NCI-H2196 (cell line): ENCODE measurements around the gene EED.
A peak's percentile ranks its signal among the peaks of the same experiment; 100 is the strongest.

Source experiments
- DNase-seq: peaks from one replicate; lab custom pipeline; 2025; ENCODE audit not compliant: unreplicated experiment; lab: John Stamatoyannopoulos, UW

The EED gene

DNA sequence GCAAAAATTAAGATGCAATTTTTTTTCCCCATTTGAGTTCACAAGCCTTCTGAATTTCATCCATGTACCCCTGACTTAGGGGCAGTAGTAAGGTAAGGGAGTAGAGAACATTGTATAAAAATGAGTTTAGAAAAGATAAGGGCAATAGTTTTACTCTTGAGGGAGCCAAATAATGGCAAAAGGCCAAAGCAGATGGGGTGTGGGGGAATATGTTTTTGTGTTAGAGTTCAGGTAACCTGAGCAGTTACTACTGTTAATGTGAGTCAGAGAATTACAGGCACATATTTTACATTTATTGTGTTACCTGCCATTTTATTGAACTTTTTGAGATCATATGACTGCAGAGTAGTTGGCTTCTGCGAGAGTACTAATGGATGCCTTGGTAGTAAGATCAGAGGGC lies 3.1 kb downstream of the EED start:
- DNase-seq, result peak; percentile 28

DNA sequence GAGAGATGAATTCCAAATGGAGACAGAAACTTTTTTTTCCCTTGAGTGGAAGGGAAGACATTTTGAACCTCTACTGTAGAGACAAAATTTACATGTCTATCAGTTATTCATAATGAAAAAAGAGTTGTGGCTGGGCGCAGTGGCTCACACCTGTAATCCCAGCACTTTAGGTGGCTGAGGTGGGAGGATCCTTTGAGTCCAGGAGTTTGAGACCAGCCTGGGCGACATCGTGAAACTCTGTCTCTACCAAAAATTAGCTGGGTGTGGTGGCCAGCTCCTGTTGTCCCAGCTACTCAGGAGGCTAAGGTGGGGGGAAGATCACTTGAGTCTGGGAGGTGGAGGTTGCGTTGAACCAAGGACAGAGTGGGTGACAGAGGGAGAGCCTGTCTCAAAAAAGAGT lies 4.1 kb downstream of the EED start:
- DNase-seq, result no peak

- DNase-seq, result no peak
Observed at GRCh38 chr11:86249307-86250098, 5.0 kb downstream of the EED start.

GRCh38 chr11:86251345-86251744 lies 6.8 kb downstream of the EED start:
- DNase-seq, result no peak

DNA sequence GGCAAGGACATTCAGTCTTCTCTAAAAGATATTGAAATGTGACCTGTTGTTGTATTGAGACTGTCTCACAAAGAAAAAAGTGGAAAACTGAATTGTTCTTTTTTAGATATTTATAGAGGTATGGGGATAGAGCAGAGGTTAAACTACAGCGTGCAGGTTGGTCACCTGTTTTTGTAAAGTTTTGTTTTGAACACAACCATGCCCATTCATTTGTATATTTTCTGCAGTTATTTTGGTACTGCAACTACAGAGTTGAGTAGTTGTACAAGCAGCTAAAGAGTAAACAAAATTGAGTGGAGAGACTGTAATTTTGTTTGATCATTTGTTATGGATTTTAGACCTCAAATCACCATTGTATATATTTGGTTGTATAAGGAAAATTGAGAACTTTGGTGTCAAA lies 11.3 kb downstream of the EED start:
- no peak for DNase-seq

GRCh38 chr11:86256608-86257007 lies 12.1 kb downstream of the EED start:
- DNase-seq, result no peak

GRCh38 chr11:86257446-86257845 lies 12.9 kb downstream of the EED start:
- DNase-seq, result no peak

GRCh38 chr11:86259730-86260129 lies 15.2 kb downstream of the EED start:
- DNase-seq, result no peak

GRCh38 chr11:86261328-86261727 lies 16.8 kb downstream of the EED start:
- no peak for DNase-seq

DNA sequence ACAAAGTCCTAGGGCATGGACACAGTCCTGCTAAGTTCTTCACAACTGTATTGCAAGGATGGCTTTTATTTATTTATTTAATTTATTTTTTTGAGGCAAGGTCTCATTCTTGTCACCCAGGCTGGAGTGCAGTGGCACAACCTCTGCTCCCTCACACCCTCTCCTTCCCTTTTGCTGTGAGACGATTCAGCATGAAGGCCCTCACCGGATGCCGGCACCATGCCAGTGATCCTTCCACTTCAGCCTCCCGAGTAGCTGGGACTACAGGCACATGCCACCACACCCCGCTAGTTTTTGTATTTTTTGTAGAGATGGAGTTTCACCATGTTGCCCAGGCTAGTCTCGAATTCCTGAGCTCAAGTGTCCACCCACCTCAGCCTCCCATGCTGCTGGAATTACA lies 17.8 kb downstream of the EED start:
- DNase-seq, result no peak

GRCh38 chr11:86264649-86265048 lies 20.1 kb downstream of the EED start:
- DNase-seq, result no peak

DNA sequence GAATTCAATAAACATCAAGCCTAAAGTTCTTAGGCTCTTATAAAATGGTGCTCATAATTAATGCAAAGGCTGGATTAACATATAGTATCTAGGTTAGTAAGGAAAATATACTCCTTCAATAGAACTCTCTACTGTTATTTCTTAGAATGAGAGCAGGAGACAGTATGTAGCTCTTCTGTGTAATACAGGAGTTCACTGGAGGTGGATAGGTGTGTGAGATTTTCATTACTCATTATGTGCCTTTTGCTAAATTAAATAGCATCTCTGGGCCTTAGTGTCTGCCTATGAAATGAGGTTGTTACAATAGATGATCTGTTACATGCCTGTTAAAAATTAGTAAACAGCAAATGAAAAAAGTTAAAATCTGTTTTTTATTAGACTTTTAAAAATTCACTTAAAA lies 20.6 kb downstream of the EED start:
- DNase-seq, result no peak

GRCh38 chr11:86269645-86270044 lies 25.1 kb downstream of the EED start:
- no peak for DNase-seq

- DNase-seq, result no peak
Observed at GRCh38 chr11:86274503-86274902, 29.9 kb downstream of the EED start.

DNA sequence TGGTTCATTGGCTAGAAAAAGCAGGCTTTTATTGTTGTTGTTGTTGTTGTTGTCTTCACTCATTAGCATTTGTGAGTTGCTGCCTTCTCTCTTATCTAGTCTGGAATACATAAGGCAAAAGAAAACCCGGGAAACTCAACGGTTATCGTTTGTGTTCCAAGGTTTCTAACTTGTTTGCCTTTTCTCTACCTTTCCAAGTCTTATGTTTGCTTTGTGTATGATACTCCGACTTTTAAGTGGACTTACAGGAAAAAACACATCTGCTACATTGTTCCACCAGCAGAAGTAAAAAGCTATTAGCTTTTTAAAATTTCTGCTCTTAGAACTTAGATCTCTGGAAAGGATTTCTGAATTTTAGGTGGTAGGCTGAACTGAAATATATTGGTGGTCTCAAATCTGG lies 30.4 kb downstream of the EED start:
- DNase-seq, result peak; percentile 61

DNA sequence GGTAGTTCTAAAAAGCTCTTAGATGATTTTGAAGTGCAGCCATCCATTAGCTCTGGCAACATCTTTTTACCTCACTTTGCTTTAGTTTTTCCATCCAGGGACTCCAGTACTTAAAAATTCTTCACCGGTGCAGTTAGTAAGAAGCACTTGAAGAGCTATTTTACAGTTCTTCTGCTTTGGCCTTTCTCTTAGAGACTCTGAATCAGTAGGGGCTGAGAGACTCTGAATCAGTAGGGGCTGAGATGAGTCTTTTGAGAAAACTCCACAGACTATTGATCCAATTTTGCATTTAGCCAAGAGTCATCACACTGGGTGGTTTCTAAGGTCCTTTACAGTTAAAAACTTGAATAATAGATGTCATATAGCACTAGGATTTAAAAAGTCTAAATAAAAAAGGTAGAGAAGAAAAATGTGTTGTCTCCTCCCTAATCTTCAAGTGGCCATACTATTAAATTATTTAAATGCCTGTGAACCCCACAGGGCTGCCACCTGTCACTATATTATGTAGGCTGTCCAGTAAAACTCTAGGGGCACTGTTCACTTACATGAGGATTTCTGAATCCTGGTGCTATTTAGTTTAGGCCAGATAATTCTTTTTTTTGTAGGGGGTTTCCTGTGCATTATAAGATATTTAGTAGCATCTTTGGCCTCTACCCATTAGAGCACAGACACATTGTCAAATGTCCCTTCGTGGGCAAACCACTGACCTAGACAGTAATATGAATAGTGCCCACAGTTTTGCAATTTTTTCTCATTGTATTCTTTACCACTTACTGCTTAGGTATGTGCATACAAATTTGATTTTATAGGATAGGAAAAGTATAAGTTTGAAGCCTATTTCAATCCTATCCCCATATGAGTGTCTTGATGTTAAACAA lies 31.2 kb downstream of the EED start:
- peak; percentile 35 for DNase-seq

- DNase-seq, result no peak
Observed at GRCh38 chr11:86277741-86278140, 33.2 kb downstream of the EED start.

DNA sequence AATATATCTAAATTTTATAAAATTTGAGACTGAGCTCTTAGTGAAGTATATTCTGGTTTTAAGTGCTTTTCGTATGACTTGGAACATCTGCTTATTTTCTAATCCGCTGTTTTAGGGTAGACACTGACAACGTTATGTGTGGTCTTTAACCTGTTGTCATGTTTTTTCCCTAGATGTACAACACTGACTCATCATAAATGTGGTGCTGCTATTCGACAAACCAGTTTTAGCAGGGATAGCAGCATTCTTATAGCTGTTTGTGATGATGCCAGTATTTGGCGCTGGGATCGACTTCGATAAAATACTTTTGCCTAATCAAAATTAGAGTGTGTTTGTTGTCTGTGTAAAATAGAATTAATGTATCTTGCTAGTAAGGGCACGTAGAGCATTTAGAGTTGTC lies 33.7 kb downstream of the EED start:
- DNase-seq, result no peak

- no peak for DNase-seq
Observed at GRCh38 chr11:86279747-86280146, 35.2 kb downstream of the EED start.

GRCh38 chr11:86287468-86287796 lies 42.9 kb downstream of the EED start:
- no peak for DNase-seq

DNA sequence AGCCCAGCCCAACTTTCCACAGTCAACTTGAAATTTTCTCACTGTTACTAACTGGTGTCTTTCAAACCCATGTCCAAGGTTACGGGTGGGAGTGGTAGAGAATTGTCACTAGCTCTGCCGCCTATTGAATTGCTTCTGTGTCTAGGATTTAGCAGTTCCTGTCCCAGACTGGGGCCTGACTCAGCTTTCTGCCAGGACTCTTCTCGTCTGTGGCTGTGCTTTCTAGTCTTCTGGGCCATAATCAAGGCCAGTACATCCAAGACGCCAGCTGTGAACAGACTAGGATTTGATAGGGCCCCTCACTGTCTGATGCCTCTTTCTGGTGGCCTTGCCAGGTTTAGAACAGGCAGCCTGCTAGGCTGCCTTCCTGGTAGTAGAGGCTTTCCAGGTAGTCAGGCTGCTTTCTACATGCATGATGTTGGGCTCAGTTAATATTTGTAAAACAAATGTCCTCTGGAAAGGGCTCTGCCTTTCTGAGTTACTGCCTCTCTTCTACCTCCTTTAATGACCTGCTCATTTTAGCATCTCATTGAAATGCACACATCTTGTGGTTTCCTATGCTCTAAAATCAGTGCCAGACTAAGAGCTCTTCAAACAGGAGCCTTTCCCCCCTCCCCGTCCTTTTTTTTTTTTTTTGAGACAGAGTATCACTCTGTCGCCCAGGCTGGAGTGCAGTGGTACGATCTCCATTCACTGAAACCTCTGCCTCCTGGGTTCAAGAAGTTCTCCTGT lies 44.4 kb downstream of the EED start:
- DNase-seq, result no peak
